ENCODE data around the gene BRD3OS.

Gene BRD3OS

DNA sequence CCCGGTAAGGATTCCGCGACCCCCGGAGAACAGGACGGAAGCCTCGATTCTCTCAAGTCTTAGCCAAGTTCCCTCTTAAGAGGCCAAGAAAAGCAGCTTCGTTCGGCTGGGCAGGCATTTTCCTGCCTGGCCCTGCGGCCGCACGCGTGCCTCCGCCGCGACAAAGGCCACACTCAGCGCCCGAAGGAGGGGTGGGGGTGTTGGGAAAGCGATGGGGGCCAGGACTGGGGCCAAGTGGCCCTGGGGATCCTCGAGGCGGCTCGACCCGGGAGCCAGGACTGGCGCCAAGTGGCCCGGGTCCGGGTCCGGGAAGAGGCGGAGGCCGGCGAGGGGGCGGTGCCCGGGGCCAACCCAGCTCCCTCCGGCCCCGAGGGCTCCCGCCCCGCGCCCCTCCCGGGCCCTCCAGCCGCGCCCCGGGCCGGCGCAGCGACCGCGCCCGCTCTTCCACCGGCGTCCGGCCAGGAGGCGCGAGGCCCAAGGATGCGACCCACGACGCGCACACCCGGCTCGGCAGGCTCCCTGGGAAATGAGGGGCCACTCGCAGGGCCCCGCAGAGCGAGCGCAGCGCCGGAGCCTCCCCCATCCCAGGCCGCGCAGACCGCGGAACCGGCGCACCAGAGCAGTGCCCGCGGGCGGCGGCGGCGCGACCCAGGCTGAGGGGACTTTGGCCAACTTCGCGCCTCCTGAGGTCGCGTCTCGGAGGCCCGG is 33.9 kb upstream of the BRD3OS start (continued):
- TF ChIP-seq, protein P1, sequence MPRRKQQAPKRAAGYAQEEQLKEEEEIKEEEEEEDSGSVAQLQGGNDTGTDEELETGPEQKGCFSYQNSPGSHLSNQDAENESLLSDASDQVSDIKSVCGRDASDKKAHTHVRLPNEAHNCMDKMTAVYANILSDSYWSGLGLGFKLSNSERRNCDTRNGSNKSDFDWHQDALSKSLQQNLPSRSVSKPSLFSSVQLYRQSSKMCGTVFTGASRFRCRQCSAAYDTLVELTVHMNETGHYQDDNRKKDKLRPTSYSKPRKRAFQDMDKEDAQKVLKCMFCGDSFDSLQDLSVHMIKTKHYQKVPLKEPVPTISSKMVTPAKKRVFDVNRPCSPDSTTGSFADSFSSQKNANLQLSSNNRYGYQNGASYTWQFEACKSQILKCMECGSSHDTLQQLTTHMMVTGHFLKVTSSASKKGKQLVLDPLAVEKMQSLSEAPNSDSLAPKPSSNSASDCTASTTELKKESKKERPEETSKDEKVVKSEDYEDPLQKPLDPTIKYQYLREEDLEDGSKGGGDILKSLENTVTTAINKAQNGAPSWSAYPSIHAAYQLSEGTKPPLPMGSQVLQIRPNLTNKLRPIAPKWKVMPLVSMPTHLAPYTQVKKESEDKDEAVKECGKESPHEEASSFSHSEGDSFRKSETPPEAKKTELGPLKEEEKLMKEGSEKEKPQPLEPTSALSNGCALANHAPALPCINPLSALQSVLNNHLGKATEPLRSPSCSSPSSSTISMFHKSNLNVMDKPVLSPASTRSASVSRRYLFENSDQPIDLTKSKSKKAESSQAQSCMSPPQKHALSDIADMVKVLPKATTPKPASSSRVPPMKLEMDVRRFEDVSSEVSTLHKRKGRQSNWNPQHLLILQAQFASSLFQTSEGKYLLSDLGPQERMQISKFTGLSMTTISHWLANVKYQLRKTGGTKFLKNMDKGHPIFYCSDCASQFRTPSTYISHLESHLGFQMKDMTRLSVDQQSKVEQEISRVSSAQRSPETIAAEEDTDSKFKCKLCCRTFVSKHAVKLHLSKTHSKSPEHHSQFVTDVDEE (CRISPR knock-in tag; IDR thresholded peaks at IDR 0.05): no peak
- TF ChIP-seq OSR1 (CRISPR knock-in tag; IDR thresholded peaks at IDR 0.05): no peak
- TF ChIP-seq TOX (CRISPR knock-in tag; IDR thresholded peaks at IDR 0.05; ENCODE audit: borderline replicate concordance): no peak
- TF ChIP-seq TCF4 (CRISPR knock-in tag; IDR thresholded peaks at IDR 0.05; ENCODE audit: borderline replicate concordance): no peak
- TF ChIP-seq ESRRG (CRISPR knock-in tag; IDR thresholded peaks at IDR 0.05): no peak
- no peak for TF ChIP-seq ZNF70 (CRISPR knock-in tag; IDR thresholded peaks at IDR 0.05)
- TF ChIP-seq ISL1 (CRISPR knock-in tag; IDR thresholded peaks at IDR 0.05): no peak

GRCh38 chr9:133991964-133992779 is 33.1 kb upstream of the BRD3OS start, which contains the start of gene VAV2:
Gene VAV2, minus strand, starts transcription at chr9:133992324. Its CDS starts 46 bp downstream, at chr9:133992278.
- TF ChIP-seq ISL1 (CRISPR knock-in tag; IDR thresholded peaks at IDR 0.05) (no peak), ARNTL (CRISPR knock-in tag; IDR thresholded peaks at IDR 0.05; ENCODE audit: borderline replicate concordance, low read depth) (no peak), GLIS3 (CRISPR knock-in tag; IDR thresholded peaks at IDR 0.05) (no peak), SNAI2 (CRISPR knock-in tag; IDR thresholded peaks at IDR 0.05) (no peak), ZFP30 (CRISPR knock-in tag; IDR thresholded peaks at IDR 0.05) (no peak), ZFP3 (CRISPR knock-in tag; IDR thresholded peaks at IDR 0.05) (no peak), TCF4 (CRISPR knock-in tag; IDR thresholded peaks at IDR 0.05; ENCODE audit: borderline replicate concordance) (no peak), RARB (CRISPR knock-in tag; IDR thresholded peaks at IDR 0.05) (no peak), PPARA (CRISPR knock-in tag; IDR thresholded peaks at IDR 0.05; ENCODE audit: borderline replicate concordance) (no peak)
- peak; percentile 3; the same call in 2 of the 3 replicates for ATAC-seq

DNA sequence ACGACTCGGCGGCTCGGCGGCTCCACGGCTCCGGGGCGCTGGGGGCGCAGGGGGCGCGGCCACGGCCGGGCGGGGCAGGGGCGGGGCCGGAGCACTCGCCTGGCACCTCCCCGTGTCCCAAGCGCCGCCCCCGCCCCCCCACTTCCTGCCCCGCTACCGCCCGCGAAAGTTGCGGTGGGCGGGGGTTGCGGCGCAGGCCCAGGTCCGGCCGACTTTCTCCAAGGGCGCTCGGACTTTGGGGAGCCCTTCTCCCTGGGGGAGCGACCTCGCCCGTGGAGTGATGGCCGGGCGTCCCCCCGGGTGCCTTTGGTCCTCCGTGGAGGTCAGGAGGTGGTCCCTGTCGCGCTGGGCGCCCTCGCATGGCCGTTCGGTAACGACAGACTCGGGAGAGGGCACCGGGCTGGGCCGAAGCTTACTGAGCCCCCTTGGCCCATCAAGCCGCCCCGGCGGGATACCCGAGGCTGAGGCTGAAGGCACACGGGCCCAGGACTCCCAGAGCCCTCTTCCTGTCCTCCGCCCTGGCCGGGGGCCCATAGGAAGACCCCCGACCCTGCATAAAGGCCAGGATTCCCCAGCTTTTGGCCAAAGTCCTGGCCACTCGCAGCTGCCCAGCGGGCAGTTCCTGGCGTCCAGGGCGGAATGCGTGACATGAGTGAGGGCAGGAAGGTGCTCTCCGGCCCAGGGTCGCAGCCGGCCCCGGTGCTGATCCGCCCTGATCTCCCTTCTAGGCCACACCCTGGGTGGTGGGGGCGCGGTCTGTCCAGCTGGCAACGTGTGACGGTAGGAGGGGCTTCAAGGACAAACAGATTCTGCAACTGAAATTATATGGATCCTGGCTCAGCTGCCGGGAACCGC is 32.3 kb upstream of the BRD3OS start:
- TF ChIP-seq ESRRG (CRISPR knock-in tag; IDR thresholded peaks at IDR 0.05) (no peak), TCF4 (CRISPR knock-in tag; IDR thresholded peaks at IDR 0.05; ENCODE audit: borderline replicate concordance) (0 out of 2 replicates have a peak, but pooled peaks have one; percentile 18)
- peak; percentile 78 for ATAC-seq

DNA sequence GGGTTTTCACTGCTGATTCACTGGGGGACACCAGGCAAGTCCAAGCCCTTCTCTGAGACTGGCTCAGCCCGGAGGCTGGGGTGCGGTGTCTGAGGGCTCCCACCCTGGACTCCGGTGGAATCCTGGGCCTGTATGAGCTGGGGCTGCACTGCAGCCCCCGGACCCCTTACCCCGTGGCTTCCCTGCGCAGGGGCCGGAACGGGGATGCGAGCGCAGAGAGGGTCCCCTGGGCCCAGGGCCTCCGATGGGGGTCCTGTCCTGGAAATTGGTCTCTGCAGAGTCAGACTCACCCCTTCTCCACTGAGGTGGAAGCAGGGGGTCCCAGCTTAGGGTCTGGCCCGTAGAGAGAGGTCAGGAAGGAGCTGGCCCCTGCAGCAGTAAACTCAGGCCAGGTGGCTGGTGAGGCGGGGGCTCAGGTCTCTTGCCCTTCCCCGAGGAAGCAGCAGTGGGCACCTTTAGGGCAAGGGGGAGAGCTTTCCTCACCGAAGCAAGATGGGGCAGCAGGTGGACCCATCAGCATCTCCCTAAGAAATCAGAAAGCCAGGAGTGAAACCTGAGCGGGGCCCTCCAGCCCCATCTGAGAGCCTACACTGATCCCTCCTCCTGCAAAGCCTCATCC is 31.5 kb upstream of the BRD3OS start:
- ATAC-seq: no peak
- TF ChIP-seq ZFP30 (CRISPR knock-in tag; IDR thresholded peaks at IDR 0.05): no peak
- no peak for TF ChIP-seq ZNF8 (CRISPR knock-in tag; IDR thresholded peaks at IDR 0.05)
- no peak for TF ChIP-seq PPARA (CRISPR knock-in tag; IDR thresholded peaks at IDR 0.05; ENCODE audit: borderline replicate concordance)
- TF ChIP-seq ISL1 (CRISPR knock-in tag; IDR thresholded peaks at IDR 0.05): no peak
- no peak for TF ChIP-seq CSDC2 (CRISPR knock-in tag; IDR thresholded peaks at IDR 0.05)
- TF ChIP-seq PATZ1 (CRISPR knock-in tag; IDR thresholded peaks at IDR 0.05; ENCODE audit: borderline replicate concordance): no peak
- TF ChIP-seq ESRRG (CRISPR knock-in tag; IDR thresholded peaks at IDR 0.05): no peak

GRCh38 chr9:133994353-133995011 is 30.8 kb upstream of the BRD3OS start:
- TF ChIP-seq, protein P2, sequence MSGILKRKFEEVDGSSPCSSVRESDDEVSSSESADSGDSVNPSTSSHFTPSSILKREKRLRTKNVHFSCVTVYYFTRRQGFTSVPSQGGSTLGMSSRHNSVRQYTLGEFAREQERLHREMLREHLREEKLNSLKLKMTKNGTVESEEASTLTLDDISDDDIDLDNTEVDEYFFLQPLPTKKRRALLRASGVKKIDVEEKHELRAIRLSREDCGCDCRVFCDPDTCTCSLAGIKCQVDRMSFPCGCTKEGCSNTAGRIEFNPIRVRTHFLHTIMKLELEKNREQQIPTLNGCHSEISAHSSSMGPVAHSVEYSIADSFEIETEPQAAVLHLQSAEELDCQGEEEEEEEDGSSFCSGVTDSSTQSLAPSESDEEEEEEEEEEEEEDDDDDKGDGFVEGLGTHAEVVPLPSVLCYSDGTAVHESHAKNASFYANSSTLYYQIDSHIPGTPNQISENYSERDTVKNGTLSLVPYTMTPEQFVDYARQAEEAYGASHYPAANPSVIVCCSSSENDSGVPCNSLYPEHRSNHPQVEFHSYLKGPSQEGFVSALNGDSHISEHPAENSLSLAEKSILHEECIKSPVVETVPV (CRISPR knock-in tag; IDR thresholded peaks at IDR 0.05): no peak
- TF ChIP-seq ARNTL (CRISPR knock-in tag; IDR thresholded peaks at IDR 0.05; ENCODE audit: borderline replicate concordance, low read depth) (no peak), TOX (CRISPR knock-in tag; IDR thresholded peaks at IDR 0.05; ENCODE audit: borderline replicate concordance) (no peak), ZFP30 (CRISPR knock-in tag; IDR thresholded peaks at IDR 0.05) (no peak), RARB (CRISPR knock-in tag; IDR thresholded peaks at IDR 0.05) (no peak), CREB5 (CRISPR knock-in tag; IDR thresholded peaks at IDR 0.05; ENCODE audit: low read depth) (no peak), CSDC2 (CRISPR knock-in tag; IDR thresholded peaks at IDR 0.05) (no peak), ESRRG (CRISPR knock-in tag; IDR thresholded peaks at IDR 0.05) (no peak)
- peak; percentile 78 for ATAC-seq

Measured in SK-N-SH treated with all-trans-retinoic acid at 6 μM for 48 hours (cell line).